CD4-positive, alpha-beta T cell (primary cell): ENCODE data around the gene RAB3B. TPM values are rescaled to one million over a fixed set of nuclear protein-coding genes. Genes with fewer than 3 reads are reported as not detected.

Experiments used
- ATAC-seq: fragments of 200-7000 bp; cut with Tn5 transposase; one replicate; pipeline ENCODE4 v1.10.0; 2022; ENCODE audit warnings: mild to moderate bottlenecking; ENCODE audit not compliant: poor library complexity
- CTCF ChIA-PET: fragments of 350-600 bp; sonication (Branson Sonifier 250); formaldehyde crosslinking; loops from one replicate; lab custom pipeline; 2021; ENCODE audit warnings: antibody characterized with exemption, inconsistent platforms; lab: Charles Lee
- POLR2A ChIA-PET: fragments of 350-600 bp; sonication (Branson Sonifier 250); formaldehyde crosslinking; loops from one replicate; lab custom pipeline; 2021; ENCODE audit warnings: antibody characterized with exemption, inconsistent platforms; lab: Charles Lee
- DNase-seq, 14 experiments: peaks; one replicate each; pipeline ENCODE4 v3.0.0-alpha.2; 2013 to 2020; ENCODE audit warnings: mixed read lengths in 2 of 14
- H3K27ac ChIP-seq, 2 donors: one replicate each; pipeline versions ENCODE4 v1.5.1 to v1.7.0; 2013; ENCODE audit warnings: low read length in 2 of 2, low read depth in 1 of 2, mild to moderate bottlenecking in 1 of 2
- H3K27me3 ChIP-seq, 2 experiments: 1 replicate in 1 of 2; 2 replicates in 1 of 2; pipeline versions ENCODE4 v1.6.1 to v1.7.0; 2013; ENCODE audit warnings: low read length in 2 of 2, control low read depth in 1 of 2, mild to moderate bottlenecking in 1 of 2, moderate library complexity in 1 of 2; ENCODE audit not compliant: insufficient read depth in 2 of 2, control insufficient read depth in 1 of 2
- H3K36me3 ChIP-seq: one replicate; pipeline ENCODE4 v1.6.1; 2013; ENCODE audit warnings: low read length, control low read depth; ENCODE audit not compliant: insufficient read depth
- H3K4me1 ChIP-seq: one replicate; pipeline ENCODE4 v1.6.1; 2013; ENCODE audit warnings: low read length, control low read depth; ENCODE audit not compliant: insufficient read depth
- H3K4me3 ChIP-seq: one replicate; pipeline ENCODE4 v1.5.1; 2013; ENCODE audit warnings: mild to moderate bottlenecking, low read length, moderate library complexity
- H3K9me3 ChIP-seq, 2 experiments: 1 replicate in 1 of 2; 2 replicates in 1 of 2; pipeline versions ENCODE4 v1.6.1 to v1.7.0; 2013; ENCODE audit warnings: low read length in 2 of 2, mild to moderate bottlenecking in 2 of 2, control low read depth in 1 of 2, moderate library complexity in 1 of 2; ENCODE audit not compliant: control insufficient read depth in 1 of 2, insufficient read depth in 1 of 2
- H3K27ac Mint-ChIP-seq: one replicate; pipeline ENCODE4 v1.8.0; 2020; ENCODE audit warnings: mixed read lengths
- H3K27me3 Mint-ChIP-seq: one replicate; pipeline ENCODE4 v1.8.0; 2021; ENCODE audit warnings: mixed read lengths
- H3K36me3 Mint-ChIP-seq: one replicate; pipeline ENCODE4 v1.8.0; 2021; ENCODE audit warnings: low read depth, mixed read lengths
- H3K4me1 Mint-ChIP-seq: one replicate; pipeline ENCODE4 v1.8.0; 2021; ENCODE audit warnings: low read depth, mixed read lengths
- H3K4me3 Mint-ChIP-seq: one replicate; pipeline ENCODE4 v1.8.0; 2020; ENCODE audit warnings: mild to moderate bottlenecking, mixed read lengths
- H3K9me3 Mint-ChIP-seq: one replicate; pipeline ENCODE4 v1.8.0; 2020; ENCODE audit warnings: mixed read lengths
- CTCF ChIP-seq: fragments of 200-600 bp; IDR thresholded peaks from one replicate; pipeline ENCODE4 v1.8.0; 2022; ENCODE audit warnings: antibody characterized with exemption, mild to moderate bottlenecking
- intact Hi-C, 2 experiments: fragments of 100-400 bp; cut with DNase I in 1 of 2; cut with micrococcal nuclease in 1 of 2; formaldehyde crosslinking; loops; one replicate each; pipeline versions ENCODE4 v1.15.1 to v1.9.0; 2023 to 2025; cut with DNase I, micrococcal nuclease
- total RNA-seq, 174 experiments: library from RNA in 2 of 174; stranded (reverse) in 2 of 174; gene quantifications; one replicate each; pipeline ENCODE4 v1.2.3 and lab custom pipeline; 2021 to 2026

Gene RAB3B
- total RNA-seq, 2 experiments from 2014 or later, result not detected

GRCh38 chr1:51878308-51878615 is 112.2 kb downstream of the RAB3B start:
- intact Hi-C loops, result loop anchor here (1.0 to 5.0 kb wide), 9 partner anchors 15 to 1137 kb away; partner anchors contain the start of genes CC2D1B (in 1 of the 2), OSBPL9 (in 1 of the 2), RNF11 (in 1 of the 2) and ZYG11B (in 1 of the 2)
- peaks cover 11% of the 10 kb centered on the region for H3K27me3 Mint-ChIP-seq
- CTCF ChIA-PET, result no interaction called here
- H3K36me3 Mint-ChIP-seq, result peaks cover 10% of the 10 kb centered on the region
- peaks cover 28% of the 10 kb centered on the region for H3K4me1 Mint-ChIP-seq
- peaks cover 6% of the 10 kb centered on the region for H3K36me3 ChIP-seq
- no peaks in the 10 kb centered on the region for H3K9me3 Mint-ChIP-seq
- no peaks in the 10 kb centered on the region for H3K9me3 ChIP-seq
- peak overlapping the region; percentile 68 for H3K4me3 ChIP-seq
- POLR2A ChIA-PET, result interaction anchor here (0.8 to 2.1 kb wide), 5 partner anchors 9 to 909 kb away, joined by 3 to 8 read pairs (median 5); partner anchors contain the start of gene CDKN2C
- peak overlapping the region; percentile 85 to 89 for H3K27ac ChIP-seq
- ATAC-seq (no peak), DNase-seq (no peak)
- peaks cover 33% of the 10 kb centered on the region for H3K4me1 ChIP-seq
- H3K27me3 ChIP-seq, result peaks cover 0 to 1% of the 10 kb centered on the region in 2 experiments
- no peak overlapping the region for H3K4me3 Mint-ChIP-seq
- TF ChIP-seq CTCF, result no peak
- no peak overlapping the region for H3K27ac Mint-ChIP-seq

- peaks cover 6% of the 10 kb centered on the region for H3K36me3 ChIP-seq
- H3K9me3 Mint-ChIP-seq, result no peaks in the 10 kb centered on the region
- DNase-seq (peak in 3 of 14 experiments; percentile 13 to 40 (median 27)), ATAC-seq (no peak)
- peaks cover 13% of the 10 kb centered on the region for H3K36me3 Mint-ChIP-seq
- H3K4me1 ChIP-seq, result peaks cover 33% of the 10 kb centered on the region
- intact Hi-C loops, result loop anchor here (1.0 to 5.0 kb wide), 9 partner anchors 15 to 1137 kb away; partner anchors contain the start of genes CC2D1B (in 1 of the 2), OSBPL9 (in 1 of the 2), RNF11 (in 1 of the 2) and ZYG11B (in 1 of the 2)
- H3K9me3 ChIP-seq, result no peaks in the 10 kb centered on the region
- CTCF ChIA-PET, result no interaction called here
- peaks cover 34% of the 10 kb centered on the region for H3K4me1 Mint-ChIP-seq
- peak overlapping the region; percentile 68 for H3K4me3 ChIP-seq
- peaks cover 5% of the 10 kb centered on the region for H3K27me3 Mint-ChIP-seq
- peak overlapping the region; percentile 85 to 89 for H3K27ac ChIP-seq
- no peak overlapping the region for H3K4me3 Mint-ChIP-seq
- TF ChIP-seq CTCF, result no peak
- POLR2A ChIA-PET, result interaction anchor here (0.8 to 1.9 kb wide), 5 partner anchors 8 to 908 kb away, joined by 3 to 6 read pairs (median 4); partner anchors contain the start of gene CDKN2C
- no peaks in the 10 kb centered on the region for H3K27me3 ChIP-seq
- H3K27ac Mint-ChIP-seq, result no peak overlapping the region
Observed at GRCh38 chr1:51877434-51878307, 112.8 kb downstream of the RAB3B start.

GRCh38 chr1:51875836-51876235 is 114.7 kb downstream of the RAB3B start:
- no peak for ATAC-seq
- H3K27ac Mint-ChIP-seq, result peak overlapping the region; percentile 56
- ChIA-PET CTCF (interaction anchor here (1.0 kb wide), 1 partner anchor 11 kb away, joined by 3 read pairs; no protein-coding TSS in a partner anchor), POLR2A (no interaction called here)
- peak overlapping the region; percentile 77 for H3K4me3 Mint-ChIP-seq
- DNase-seq, result no peak
- intact Hi-C loops, result loop anchor here (2.0 to 5.0 kb wide), 6 partner anchors 55 to 851 kb away; partner anchors contain the start of genes CC2D1B (in 1 of the 2), OSBPL9 (in 1 of the 2), RNF11 (in 1 of the 2) and ZYG11B (in 1 of the 2)
- TF ChIP-seq CTCF, result no peak
- no peaks in the 10 kb centered on the region for H3K27me3 ChIP-seq
- no peak overlapping the region for H3K27ac ChIP-seq
- H3K4me1 Mint-ChIP-seq, result peaks cover 50% of the 10 kb centered on the region
- H3K4me1 ChIP-seq, result peaks cover 46% of the 10 kb centered on the region
- no peak overlapping the region for H3K4me3 ChIP-seq
- no peaks in the 10 kb centered on the region for H3K9me3 ChIP-seq
- no peaks in the 10 kb centered on the region for H3K27me3 Mint-ChIP-seq
- H3K9me3 Mint-ChIP-seq, result no peaks in the 10 kb centered on the region
- peaks cover 25% of the 10 kb centered on the region for H3K36me3 Mint-ChIP-seq
- peaks cover 6% of the 10 kb centered on the region for H3K36me3 ChIP-seq
